ENCODE data around the gene ANKRD13A.
"Not testable (repeated sequence)": the region's sequence is repeated elsewhere in the genome, so short reads cannot be mapped to it uniquely, and the experiment has no call there.

Gene ANKRD13A

GRCh38 chr12:110077800-110078199 is 78.6 kb downstream of the ANKRD13A start:
- in situ Hi-C loops (cut with MboI; ENCODE audit: low sequenced_read_pairs) = no loop called here

GRCh38 chr12:110079477-110080400 is 80.5 kb downstream of the ANKRD13A start:
- in situ Hi-C loops (cut with MboI; ENCODE audit: low sequenced_read_pairs) = no loop called here

- in situ Hi-C loops (cut with MboI; ENCODE audit: low sequenced_read_pairs) = no loop called here
Measured at GRCh38 chr12:110080410-110080809, 81.2 kb downstream of the ANKRD13A start.

- in situ Hi-C loops (cut with MboI; ENCODE audit: low sequenced_read_pairs) = no loop called here
Measured at GRCh38 chr12:110084314-110085015, 85.2 kb downstream of the ANKRD13A start.

- in situ Hi-C loops (cut with MboI; ENCODE audit: low sequenced_read_pairs) = not testable (repeated sequence)
Measured at GRCh38 chr12:110088216-110088615, 89.0 kb downstream of the ANKRD13A start.

GRCh38 chr12:110088936-110089335 is 89.7 kb downstream of the ANKRD13A start:
- in situ Hi-C loops (cut with MboI; ENCODE audit: low sequenced_read_pairs) = no loop called here

All from HL-60/S4 treated with phorbol 12-myristate 13-acetate at 8.2 ng/mL for 4 days and 3 days (cell line).